OCI-LY1 (cell line): ENCODE measurements around the gene UBAP2L.
"Not testable (repeated sequence)": the region's sequence is repeated elsewhere in the genome, so short reads cannot be mapped to it uniquely, and the experiment has no call there.

Source experiments
- H2AFZ ChIP-seq: fragments of 200-600 bp; sonication (generic), shearing (Covaris generic); 2 replicates; pipeline ENCODE4 v1.6.0; 2014; ENCODE audit warnings: antibody characterized with exemption, mild to moderate bottlenecking, low read length
- H3F3A ChIP-seq: fragments of 200-600 bp; sonication (generic), shearing (Covaris generic); 2 replicates; pipeline ENCODE4 v1.6.0; 2014; ENCODE audit warnings: mild to moderate bottlenecking, antibody characterized with exemption, low read length, moderate library complexity; ENCODE audit not compliant: insufficient read depth
- H3K27ac ChIP-seq: fragments of 200-600 bp; sonication (generic); 2 replicates; pipeline ENCODE4 v1.5.1; 2014; ENCODE audit warnings: low read length, mixed run types, mild to moderate bottlenecking, low read depth; ENCODE audit not compliant: poor library complexity, severe bottlenecking
- H3K27me3 ChIP-seq: fragments of 200-600 bp; sonication (generic); 2 replicates; pipeline ENCODE4 v1.6.0; 2014; ENCODE audit warnings: antibody characterized with exemption, mild to moderate bottlenecking, low read length, moderate library complexity; ENCODE audit not compliant: insufficient read depth
- H3K36me3 ChIP-seq: fragments of 200-600 bp; sonication (generic); 2 replicates; pipeline ENCODE4 v1.6.1; 2014; ENCODE audit warnings: mild to moderate bottlenecking, antibody characterized with exemption, low read length, moderate library complexity, mixed read lengths; ENCODE audit not compliant: insufficient read depth
- H3K4me1 ChIP-seq: fragments of 200-600 bp; sonication (generic); 2 replicates; pipeline ENCODE4 v1.5.1; 2014; ENCODE audit warnings: mild to moderate bottlenecking, low read length, moderate library complexity; ENCODE audit not compliant: insufficient read depth, severe bottlenecking
- H3K4me2 ChIP-seq: fragments of 200-600 bp; sonication (generic), shearing (Covaris generic); 2 replicates; pipeline ENCODE4 v1.6.1; 2014; ENCODE audit warnings: low read length
- H3K4me3 ChIP-seq: fragments of 200-600 bp; sonication (generic); 2 replicates; pipeline ENCODE4 v1.5.1; 2014; ENCODE audit warnings: low read length, low read depth, mild to moderate bottlenecking, mixed read lengths; ENCODE audit not compliant: poor library complexity, severe bottlenecking
- H3K79me2 ChIP-seq: fragments of 200-600 bp; shearing (Covaris generic); 2 replicates; pipeline ENCODE4 v1.6.1; 2016; ENCODE audit warnings: mixed run types, low read length, mixed read lengths; ENCODE audit not compliant: insufficient read depth
- H3K9ac ChIP-seq: fragments of 200-600 bp; sonication (generic), shearing (Covaris generic); 2 replicates; pipeline ENCODE4 v1.6.1; 2014; ENCODE audit warnings: mild to moderate bottlenecking, low read length, mixed read lengths
- H3K9me2 ChIP-seq: fragments of 200-600 bp; sonication (generic), shearing (Covaris generic); 2 replicates; pipeline ENCODE4 v1.6.1; 2014; ENCODE audit warnings: low read depth, mild to moderate bottlenecking, low read length, mixed read lengths
- H3K9me3 ChIP-seq: fragments of 200-600 bp; shearing (Covaris generic); 2 replicates; pipeline ENCODE4 v1.6.1; 2014; ENCODE audit warnings: low read length, mixed read lengths
- H4K20me1 ChIP-seq: fragments of 200-600 bp; sonication (generic), shearing (Covaris generic); 2 replicates; pipeline ENCODE4 v1.6.0; 2016; ENCODE audit warnings: mild to moderate bottlenecking, low read length; ENCODE audit not compliant: insufficient read depth
- CTCF ChIP-seq: fragments of 200-600 bp; sonication (generic), shearing (Covaris generic); IDR thresholded peaks from 2 replicates; pipeline ENCODE4 v1.5.1; 2017; ENCODE audit warnings: mild to moderate bottlenecking, antibody characterized with exemption, low read length, moderate library complexity, mixed read lengths
- EZH2 ChIP-seq: fragments of 200-600 bp; sonication (generic), shearing (Covaris generic); IDR thresholded peaks from 2 replicates; pipeline ENCODE4 v1.8.0; 2017; ENCODE audit warnings: borderline replicate concordance, mixed run types, mild to moderate bottlenecking, antibody characterized with exemption, low read length, moderate library complexity, mixed read lengths

UBAP2L gene

GRCh38 chr1:154223621-154224020, 2.9 kb downstream of the UBAP2L start:
- Histone ChIP-seq H4K20me1 (no peaks in the 10 kb centered on the region), H3K4me2 (peak overlapping the region; percentile 84), H3K9me2 (no peaks in the 10 kb centered on the region), H3K9me3 (no peaks in the 10 kb centered on the region), H3K27me3 (no peaks in the 10 kb centered on the region), H3K27ac (no peak overlapping the region), H3K79me2 (peaks cover 71% of the 10 kb centered on the region), H3K4me3 (no peak overlapping the region), H3K4me1 (peaks cover 37% of the 10 kb centered on the region), H3K36me3 (peaks cover 75% of the 10 kb centered on the region), H2AFZ (no peak overlapping the region), H3F3A (no peaks in the 10 kb centered on the region), H3K9ac (0 out of 2 replicates have a peak overlapping the region, but pooled peaks have one; percentile 6)
- TF ChIP-seq CTCF (no peak), EZH2 (no peak)

GRCh38 chr1:154225370-154225769, 4.6 kb downstream of the UBAP2L start:
- Histone ChIP-seq H4K20me1 (no peaks in the 10 kb centered on the region), H3F3A (no peaks in the 10 kb centered on the region), H3K4me3 (no peak overlapping the region)

GRCh38 chr1:154231112-154231511, 10.4 kb downstream of the UBAP2L start:
- H3K27me3 ChIP-seq, H4K20me1 ChIP-seq, H3K9me3 ChIP-seq, H3K27ac ChIP-seq, H3K4me3 ChIP-seq, H3K9ac ChIP-seq, H3K4me2 ChIP-seq, H2AFZ ChIP-seq, H3K9me2 ChIP-seq, H3F3A ChIP-seq, H3K4me1 ChIP-seq: not testable (repeated sequence)
- peaks cover 96% of the 10 kb centered on the region for H3K36me3 ChIP-seq
- H3K79me2 ChIP-seq: peaks cover 11% of the 10 kb centered on the region

More at GRCh38 chr1:154225370-154225769, 4.6 kb downstream of the UBAP2L start:
- peaks cover 55% of the 10 kb centered on the region for H3K79me2 ChIP-seq
- H3K36me3 ChIP-seq: peaks cover 85% of the 10 kb centered on the region
- H3K27me3 ChIP-seq: no peaks in the 10 kb centered on the region
- TF ChIP-seq CTCF (no peak), EZH2 (no peak)
- H3K27ac ChIP-seq: no peak overlapping the region
- no peak overlapping the region for H3K9ac ChIP-seq
- H2AFZ ChIP-seq: no peak overlapping the region
- H3K9me2 ChIP-seq: no peaks in the 10 kb centered on the region
- H3K9me3 ChIP-seq: no peaks in the 10 kb centered on the region
- no peak overlapping the region for H3K4me2 ChIP-seq
- peaks cover 26% of the 10 kb centered on the region for H3K4me1 ChIP-seq

DNA sequence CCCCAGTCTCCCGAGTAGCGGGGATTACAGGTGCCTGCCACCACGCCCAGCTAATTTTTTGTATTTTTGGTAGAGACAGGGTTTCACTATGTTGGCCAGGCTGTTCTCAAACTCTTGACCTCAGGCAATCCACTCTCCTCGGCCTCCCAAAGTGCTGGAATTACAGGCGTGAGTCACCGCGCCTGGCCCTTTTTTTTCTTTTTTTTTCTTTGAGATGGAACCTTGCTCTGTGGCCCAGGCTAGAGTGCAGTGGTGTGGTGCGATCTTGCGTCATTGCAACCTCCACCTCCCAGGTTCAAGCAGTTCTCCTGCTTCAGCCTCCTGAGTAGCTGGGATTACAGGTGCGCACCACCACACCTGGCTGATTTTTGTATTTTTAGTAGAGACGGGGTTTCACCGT, 12.4 kb downstream of the UBAP2L start:
- H3K79me2 ChIP-seq: peaks cover 11% of the 10 kb centered on the region
- H3K9me3 ChIP-seq, H4K20me1 ChIP-seq: not testable (repeated sequence)

More for the DNA sequence above, 12.4 kb downstream of the UBAP2L start:
- not testable (repeated sequence) for H3K9me2 ChIP-seq, H3K9ac ChIP-seq, H3K4me1 ChIP-seq, H3K27me3 ChIP-seq, H2AFZ ChIP-seq, H3K27ac ChIP-seq, H3K4me2 ChIP-seq, H3K4me3 ChIP-seq, H3F3A ChIP-seq
- peaks cover 96% of the 10 kb centered on the region for H3K36me3 ChIP-seq
